GM23338 (cell line): ENCODE measurements around the gene MAN1C1. TPM values are rescaled to one million over a fixed set of nuclear protein-coding genes. Genes with fewer than 3 reads are reported as not detected.

Experiments
- ATAC-seq: fragments of 200-7000 bp; cut with Tn5 transposase; 3 replicates; pipeline ENCODE4 v1.9.1; 2020
- DNase-seq: peaks from one replicate; pipeline ENCODE4 v3.0.0-alpha.2; 2015; ENCODE audit warnings: low spot score
- H2AFZ ChIP-seq: fragments of 200-600 bp; sonication (generic); 2 replicates; pipeline ENCODE4 v1.8.0; 2016; ENCODE audit warnings: antibody characterized with exemption, mild to moderate bottlenecking, moderate library complexity
- H3F3A ChIP-seq: fragments of 200-600 bp; sonication (generic); replicated peaks from 2 replicates; pipeline ENCODE4 v1.8.0; 2017; ENCODE audit warnings: antibody characterized with exemption, mixed run types, low read depth
- H3K27ac ChIP-seq: fragments of 200-600 bp; sonication (generic); 2 replicates; pipeline ENCODE4 v1.6.1; 2016; ENCODE audit warnings: low read depth
- H3K27me3 ChIP-seq: fragments of 200-600 bp; sonication (generic); 2 replicates; pipeline ENCODE4 v1.8.0; 2016; ENCODE audit warnings: mild to moderate bottlenecking, mixed run types, moderate library complexity; ENCODE audit not compliant: insufficient read depth
- H3K36me3 ChIP-seq: fragments of 200-600 bp; sonication (generic); 2 replicates; pipeline ENCODE4 v1.8.0; 2016; ENCODE audit warnings: mild to moderate bottlenecking; ENCODE audit not compliant: insufficient read depth
- H3K4me1 ChIP-seq: fragments of 200-600 bp; sonication (generic); 2 replicates; pipeline ENCODE4 v1.8.0; 2016; ENCODE audit warnings: mild to moderate bottlenecking, moderate library complexity; ENCODE audit not compliant: insufficient read depth
- H3K4me2 ChIP-seq: fragments of 200-600 bp; sonication (generic); 2 replicates; pipeline ENCODE4 v1.7.1; 2017; ENCODE audit warnings: mixed run types
- H3K4me3 ChIP-seq: fragments of 200-600 bp; sonication (generic); 2 replicates; pipeline ENCODE4 v1.6.1; 2016; ENCODE audit warnings: mixed run types
- H3K79me2 ChIP-seq: fragments of 200-600 bp; sonication (generic); replicated peaks from 2 replicates; pipeline ENCODE4 v1.8.0; 2017; ENCODE audit warnings: mild to moderate bottlenecking; ENCODE audit not compliant: insufficient read depth
- H3K9me2 ChIP-seq: fragments of 200-600 bp; sonication (generic); 2 replicates; pipeline ENCODE4 v1.8.0; 2017; ENCODE audit not compliant: insufficient read depth
- H4K20me1 ChIP-seq: fragments of 200-600 bp; sonication (generic); replicated peaks from 2 replicates; pipeline ENCODE4 v1.8.0; 2017; ENCODE audit warnings: mild to moderate bottlenecking; ENCODE audit not compliant: insufficient read depth
- H3K27ac Mint-ChIP-seq: 2 replicates; pipeline ENCODE4 v1.8.0; 2020; ENCODE audit warnings: inconsistent platforms, mild to moderate bottlenecking, moderate library complexity, mixed read lengths
- H3K27me3 Mint-ChIP-seq: 3 replicates; pipeline ENCODE4 v1.8.0; 2022; ENCODE audit warnings: low read depth, mild to moderate bottlenecking, moderate library complexity, mixed read lengths, inconsistent platforms; ENCODE audit not compliant: insufficient read depth, poor library complexity
- H3K36me3 Mint-ChIP-seq: 3 replicates; pipeline ENCODE4 v1.8.0; 2021; ENCODE audit warnings: low read depth, mild to moderate bottlenecking, inconsistent platforms, moderate library complexity, mixed read lengths
- H3K4me1 Mint-ChIP-seq: 3 replicates; pipeline ENCODE4 v1.8.0; 2020; ENCODE audit warnings: mild to moderate bottlenecking, inconsistent platforms, mixed read lengths
- H3K4me3 Mint-ChIP-seq: 3 replicates; pipeline ENCODE4 v1.8.0; 2021; ENCODE audit warnings: moderate library complexity, mild to moderate bottlenecking, inconsistent platforms, mixed read lengths
- H3K9me3 Mint-ChIP-seq: 3 replicates; pipeline ENCODE4 v1.8.0; 2020; ENCODE audit warnings: moderate library complexity, mild to moderate bottlenecking, inconsistent platforms, mixed read lengths
- CREB1 ChIP-seq: fragments of 250-450 bp; sonication (Bioruptor Pico); IDR thresholded peaks from 2 replicates; pipeline ENCODE4 v1.5.0; 2020; ENCODE audit warnings: low read depth, mild to moderate bottlenecking, moderate library complexity
- EZH2 ChIP-seq: fragments of 200-600 bp; sonication (generic); IDR thresholded peaks from one replicate; pipeline ENCODE4 v1.8.0; 2017; ENCODE audit warnings: antibody characterized with exemption, mild to moderate bottlenecking, low read depth; ENCODE audit not compliant: unreplicated experiment
- EZH2phosphoT487 ChIP-seq: fragments of 200-600 bp; sonication (generic); IDR thresholded peaks from one replicate; pipeline ENCODE4 v1.8.1; 2018; ENCODE audit warnings: antibody characterized with exemption; ENCODE audit not compliant: unreplicated experiment
- JUNB ChIP-seq: IDR thresholded peaks from one replicate; pipeline ENCODE4 v1.6.1; 2016; ENCODE audit warnings: antibody characterized with exemption; ENCODE audit not compliant: unreplicated experiment
- NANOG ChIP-seq: IDR thresholded peaks from 2 replicates; pipeline ENCODE4 v1.6.1; 2016; ENCODE audit warnings: antibody characterized with exemption, borderline replicate concordance
- POLR2AphosphoS5 ChIP-seq: IDR thresholded peaks from 2 replicates; pipeline ENCODE4 v1.6.1; 2016; ENCODE audit warnings: antibody characterized with exemption, low read depth
- STAT1 ChIP-seq: IDR thresholded peaks from one replicate; pipeline ENCODE4 v1.6.1; 2016; ENCODE audit warnings: antibody characterized with exemption; ENCODE audit not compliant: unreplicated experiment
- ZNF114 ChIP-seq: fragments of 250-450 bp; sonication (Bioruptor Pico); IDR thresholded peaks from 2 replicates; pipeline ENCODE4 v1.5.0; 2020; ENCODE audit warnings: mild to moderate bottlenecking, moderate library complexity
- ZNF331 ChIP-seq: fragments of 250-450 bp; sonication (Bioruptor Pico); IDR thresholded peaks from 2 replicates; pipeline ENCODE4 v1.5.0; 2020; ENCODE audit warnings: low read depth, mild to moderate bottlenecking, moderate library complexity
- polyA plus RNA-seq: library from polyadenylated mRNA; unstranded; fragments of >200 nt; fragmentation: Nextera tagmentation; extraction: Ambion mirVana; gene quantifications from 2 replicates; pipeline ENCODE4 v1.2.1, GENCODE V29; 2016
- total RNA-seq: library from RNA; depleted of rRNA; stranded (reverse); fragments of >200 nt; shearing (Covaris generic); gene quantifications from 2 replicates; pipeline ENCODE4 v1.2.3, GENCODE V29; 2014
- TF ChIP-seq, protein P1 (sequence below): IDR thresholded peaks from one replicate; pipeline ENCODE4 v1.6.1; 2018; ENCODE audit warnings: antibody characterized with exemption; ENCODE audit not compliant: unreplicated experiment
- TF ChIP-seq, protein P2 (sequence below): IDR thresholded peaks from 2 replicates; pipeline ENCODE4 v1.6.1; 2016; ENCODE audit warnings: antibody characterized with exemption
- TF ChIP-seq, protein P3 (sequence below): fragments of 250-450 bp; sonication (Bioruptor Pico); IDR thresholded peaks from 2 replicates; pipeline ENCODE4 v1.5.0; 2020; ENCODE audit warnings: mild to moderate bottlenecking, moderate library complexity
- TF ChIP-seq, protein P4 (sequence below), 2 experiments: fragments of 200-600 bp in 1 of 2; sonication (generic) in 1 of 2; conservative IDR thresholded peaks; 2 replicates each; pipeline versions ENCODE4 v1.5.1 to v1.6.1; 2016 to 2017; ENCODE audit warnings: antibody characterized with exemption in 2 of 2, low read depth in 2 of 2, mild to moderate bottlenecking in 2 of 2, moderate library complexity in 1 of 2

Gene MAN1C1
- total and polyA plus RNA-seq, 2 experiments from 2014 or later: 5.4 to 13.6 TPM

DNA sequence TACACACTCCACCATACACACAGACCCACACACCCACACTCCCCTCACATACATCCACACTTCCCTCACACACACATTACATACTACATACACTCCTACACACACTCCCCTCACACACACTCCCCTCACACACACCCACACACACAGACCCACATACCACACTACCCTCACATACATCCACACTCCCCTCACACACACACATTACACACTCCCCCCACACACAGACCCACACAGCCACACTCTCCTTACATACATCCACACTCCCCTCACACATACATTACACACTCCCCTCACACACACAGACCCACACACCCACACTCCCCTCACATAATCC, 150.8 kb downstream of the MAN1C1 start (continued):
- TF ChIP-seq ZNF114 (CRISPR knock-in tag) (no peak), NANOG (no peak), CREB1 (CRISPR knock-in tag) (no peak), STAT1 (no peak), EZH2phosphoT487 (no peak)

DNA sequence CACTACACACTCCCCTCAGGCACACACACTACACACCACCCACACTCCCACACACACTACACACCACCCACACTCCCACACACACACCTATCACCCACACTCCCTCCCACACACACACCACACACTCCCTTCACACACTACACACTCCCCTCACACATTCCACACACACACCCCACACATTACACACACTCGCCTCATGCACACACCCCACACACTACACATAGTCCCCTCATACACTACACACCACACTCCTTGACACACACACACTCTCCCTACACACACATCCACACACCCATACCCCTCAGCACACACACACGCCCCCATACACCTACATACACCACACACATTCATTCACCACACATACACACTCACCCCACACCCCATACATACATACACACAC, 152.4 kb downstream of the MAN1C1 start:
- no peaks in the 10 kb centered on the region for H3K36me3 Mint-ChIP-seq
- H3F3A ChIP-seq: no peaks in the 10 kb centered on the region
- no peaks in the 10 kb centered on the region for H3K9me2 ChIP-seq
- ATAC-seq (no peak), DNase-seq (no peak)
- no peak overlapping the region for H3K27ac ChIP-seq
- H3K4me3 Mint-ChIP-seq: no peak overlapping the region
- no peaks in the 10 kb centered on the region for H3K9me3 Mint-ChIP-seq
- no peak overlapping the region for H3K4me2 ChIP-seq
- H2AFZ ChIP-seq: no peak overlapping the region
- no peaks in the 10 kb centered on the region for H3K79me2 ChIP-seq
- no peak overlapping the region for H3K27ac Mint-ChIP-seq
- no peak for TF ChIP-seq CREB1 (CRISPR knock-in tag)
- TF ChIP-seq, protein P1, sequence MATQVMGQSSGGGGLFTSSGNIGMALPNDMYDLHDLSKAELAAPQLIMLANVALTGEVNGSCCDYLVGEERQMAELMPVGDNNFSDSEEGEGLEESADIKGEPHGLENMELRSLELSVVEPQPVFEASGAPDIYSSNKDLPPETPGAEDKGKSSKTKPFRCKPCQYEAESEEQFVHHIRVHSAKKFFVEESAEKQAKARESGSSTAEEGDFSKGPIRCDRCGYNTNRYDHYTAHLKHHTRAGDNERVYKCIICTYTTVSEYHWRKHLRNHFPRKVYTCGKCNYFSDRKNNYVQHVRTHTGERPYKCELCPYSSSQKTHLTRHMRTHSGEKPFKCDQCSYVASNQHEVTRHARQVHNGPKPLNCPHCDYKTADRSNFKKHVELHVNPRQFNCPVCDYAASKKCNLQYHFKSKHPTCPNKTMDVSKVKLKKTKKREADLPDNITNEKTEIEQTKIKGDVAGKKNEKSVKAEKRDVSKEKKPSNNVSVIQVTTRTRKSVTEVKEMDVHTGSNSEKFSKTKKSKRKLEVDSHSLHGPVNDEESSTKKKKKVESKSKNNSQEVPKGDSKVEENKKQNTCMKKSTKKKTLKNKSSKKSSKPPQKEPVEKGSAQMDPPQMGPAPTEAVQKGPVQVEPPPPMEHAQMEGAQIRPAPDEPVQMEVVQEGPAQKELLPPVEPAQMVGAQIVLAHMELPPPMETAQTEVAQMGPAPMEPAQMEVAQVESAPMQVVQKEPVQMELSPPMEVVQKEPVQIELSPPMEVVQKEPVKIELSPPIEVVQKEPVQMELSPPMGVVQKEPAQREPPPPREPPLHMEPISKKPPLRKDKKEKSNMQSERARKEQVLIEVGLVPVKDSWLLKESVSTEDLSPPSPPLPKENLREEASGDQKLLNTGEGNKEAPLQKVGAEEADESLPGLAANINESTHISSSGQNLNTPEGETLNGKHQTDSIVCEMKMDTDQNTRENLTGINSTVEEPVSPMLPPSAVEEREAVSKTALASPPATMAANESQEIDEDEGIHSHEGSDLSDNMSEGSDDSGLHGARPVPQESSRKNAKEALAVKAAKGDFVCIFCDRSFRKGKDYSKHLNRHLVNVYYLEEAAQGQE: no peak
- TF ChIP-seq, protein P2, sequence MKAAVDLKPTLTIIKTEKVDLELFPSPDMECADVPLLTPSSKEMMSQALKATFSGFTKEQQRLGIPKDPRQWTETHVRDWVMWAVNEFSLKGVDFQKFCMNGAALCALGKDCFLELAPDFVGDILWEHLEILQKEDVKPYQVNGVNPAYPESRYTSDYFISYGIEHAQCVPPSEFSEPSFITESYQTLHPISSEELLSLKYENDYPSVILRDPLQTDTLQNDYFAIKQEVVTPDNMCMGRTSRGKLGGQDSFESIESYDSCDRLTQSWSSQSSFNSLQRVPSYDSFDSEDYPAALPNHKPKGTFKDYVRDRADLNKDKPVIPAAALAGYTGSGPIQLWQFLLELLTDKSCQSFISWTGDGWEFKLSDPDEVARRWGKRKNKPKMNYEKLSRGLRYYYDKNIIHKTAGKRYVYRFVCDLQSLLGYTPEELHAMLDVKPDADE: no peak
- TF ChIP-seq, protein P3, sequence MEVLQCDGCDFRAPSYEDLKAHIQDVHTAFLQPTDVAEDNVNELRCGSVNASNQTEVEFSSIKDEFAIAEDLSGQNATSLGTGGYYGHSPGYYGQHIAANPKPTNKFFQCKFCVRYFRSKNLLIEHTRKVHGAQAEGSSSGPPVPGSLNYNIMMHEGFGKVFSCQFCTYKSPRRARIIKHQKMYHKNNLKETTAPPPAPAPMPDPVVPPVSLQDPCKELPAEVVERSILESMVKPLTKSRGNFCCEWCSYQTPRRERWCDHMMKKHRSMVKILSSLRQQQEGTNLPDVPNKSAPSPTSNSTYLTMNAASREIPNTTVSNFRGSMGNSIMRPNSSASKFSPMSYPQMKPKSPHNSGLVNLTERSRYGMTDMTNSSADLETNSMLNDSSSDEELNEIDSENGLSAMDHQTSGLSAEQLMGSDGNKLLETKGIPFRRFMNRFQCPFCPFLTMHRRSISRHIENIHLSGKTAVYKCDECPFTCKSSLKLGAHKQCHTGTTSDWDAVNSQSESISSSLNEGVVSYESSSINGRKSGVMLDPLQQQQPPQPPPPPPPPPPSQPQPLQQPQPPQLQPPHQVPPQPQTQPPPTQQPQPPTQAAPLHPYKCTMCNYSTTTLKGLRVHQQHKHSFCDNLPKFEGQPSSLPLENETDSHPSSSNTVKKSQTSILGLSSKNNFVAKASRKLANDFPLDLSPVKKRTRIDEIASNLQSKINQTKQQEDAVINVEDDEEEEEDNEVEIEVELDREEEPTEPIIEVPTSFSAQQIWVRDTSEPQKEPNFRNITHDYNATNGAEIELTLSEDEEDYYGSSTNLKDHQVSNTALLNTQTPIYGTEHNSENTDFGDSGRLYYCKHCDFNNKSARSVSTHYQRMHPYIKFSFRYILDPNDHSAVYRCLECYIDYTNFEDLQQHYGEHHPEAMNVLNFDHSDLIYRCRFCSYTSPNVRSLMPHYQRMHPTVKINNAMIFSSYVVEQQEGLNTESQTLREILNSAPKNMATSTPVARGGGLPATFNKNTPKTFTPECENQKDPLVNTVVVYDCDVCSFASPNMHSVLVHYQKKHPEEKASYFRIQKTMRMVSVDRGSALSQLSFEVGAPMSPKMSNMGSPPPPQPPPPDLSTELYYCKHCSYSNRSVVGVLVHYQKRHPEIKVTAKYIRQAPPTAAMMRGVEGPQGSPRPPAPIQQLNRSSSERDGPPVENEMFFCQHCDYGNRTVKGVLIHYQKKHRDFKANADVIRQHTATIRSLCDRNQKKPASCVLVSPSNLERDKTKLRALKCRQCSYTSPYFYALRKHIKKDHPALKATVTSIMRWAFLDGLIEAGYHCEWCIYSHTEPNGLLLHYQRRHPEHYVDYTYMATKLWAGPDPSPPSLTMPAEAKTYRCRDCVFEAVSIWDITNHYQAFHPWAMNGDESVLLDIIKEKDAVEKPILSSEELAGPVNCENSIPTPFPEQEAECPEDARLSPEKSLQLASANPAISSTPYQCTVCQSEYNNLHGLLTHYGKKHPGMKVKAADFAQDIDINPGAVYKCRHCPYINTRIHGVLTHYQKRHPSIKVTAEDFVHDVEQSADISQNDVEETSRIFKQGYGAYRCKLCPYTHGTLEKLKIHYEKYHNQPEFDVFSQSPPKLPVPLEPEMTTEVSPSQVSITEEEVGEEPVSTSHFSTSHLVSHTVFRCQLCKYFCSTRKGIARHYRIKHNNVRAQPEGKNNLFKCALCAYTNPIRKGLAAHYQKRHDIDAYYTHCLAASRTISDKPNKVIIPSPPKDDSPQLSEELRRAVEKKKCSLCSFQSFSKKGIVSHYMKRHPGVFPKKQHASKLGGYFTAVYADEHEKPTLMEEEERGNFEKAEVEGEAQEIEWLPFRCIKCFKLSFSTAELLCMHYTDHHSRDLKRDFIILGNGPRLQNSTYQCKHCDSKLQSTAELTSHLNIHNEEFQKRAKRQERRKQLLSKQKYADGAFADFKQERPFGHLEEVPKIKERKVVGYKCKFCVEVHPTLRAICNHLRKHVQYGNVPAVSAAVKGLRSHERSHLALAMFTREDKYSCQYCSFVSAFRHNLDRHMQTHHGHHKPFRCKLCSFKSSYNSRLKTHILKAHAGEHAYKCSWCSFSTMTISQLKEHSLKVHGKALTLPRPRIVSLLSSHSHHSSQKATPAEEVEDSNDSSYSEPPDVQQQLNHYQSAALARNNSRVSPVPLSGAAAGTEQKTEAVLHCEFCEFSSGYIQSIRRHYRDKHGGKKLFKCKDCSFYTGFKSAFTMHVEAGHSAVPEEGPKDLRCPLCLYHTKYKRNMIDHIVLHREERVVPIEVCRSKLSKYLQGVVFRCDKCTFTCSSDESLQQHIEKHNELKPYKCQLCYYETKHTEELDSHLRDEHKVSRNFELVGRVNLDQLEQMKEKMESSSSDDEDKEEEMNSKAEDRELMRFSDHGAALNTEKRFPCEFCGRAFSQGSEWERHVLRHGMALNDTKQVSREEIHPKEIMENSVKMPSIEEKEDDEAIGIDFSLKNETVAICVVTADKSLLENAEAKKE (CRISPR knock-in tag): no peak
- TF ChIP-seq EZH2phosphoT487: no peak
- TF ChIP-seq ZNF331 (CRISPR knock-in tag): no peak
- no peak for TF ChIP-seq ZNF114 (CRISPR knock-in tag)
- TF ChIP-seq POLR2AphosphoS5: no peak
- TF ChIP-seq STAT1: no peak
- TF ChIP-seq, protein P4, sequence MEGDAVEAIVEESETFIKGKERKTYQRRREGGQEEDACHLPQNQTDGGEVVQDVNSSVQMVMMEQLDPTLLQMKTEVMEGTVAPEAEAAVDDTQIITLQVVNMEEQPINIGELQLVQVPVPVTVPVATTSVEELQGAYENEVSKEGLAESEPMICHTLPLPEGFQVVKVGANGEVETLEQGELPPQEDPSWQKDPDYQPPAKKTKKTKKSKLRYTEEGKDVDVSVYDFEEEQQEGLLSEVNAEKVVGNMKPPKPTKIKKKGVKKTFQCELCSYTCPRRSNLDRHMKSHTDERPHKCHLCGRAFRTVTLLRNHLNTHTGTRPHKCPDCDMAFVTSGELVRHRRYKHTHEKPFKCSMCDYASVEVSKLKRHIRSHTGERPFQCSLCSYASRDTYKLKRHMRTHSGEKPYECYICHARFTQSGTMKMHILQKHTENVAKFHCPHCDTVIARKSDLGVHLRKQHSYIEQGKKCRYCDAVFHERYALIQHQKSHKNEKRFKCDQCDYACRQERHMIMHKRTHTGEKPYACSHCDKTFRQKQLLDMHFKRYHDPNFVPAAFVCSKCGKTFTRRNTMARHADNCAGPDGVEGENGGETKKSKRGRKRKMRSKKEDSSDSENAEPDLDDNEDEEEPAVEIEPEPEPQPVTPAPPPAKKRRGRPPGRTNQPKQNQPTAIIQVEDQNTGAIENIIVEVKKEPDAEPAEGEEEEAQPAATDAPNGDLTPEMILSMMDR (conservative IDR thresholded peaks at IDR 0.05; ENCODE audit: low read depth in 2 of 2): no peak
- TF ChIP-seq EZH2: no peak
- no peak for TF ChIP-seq JUNB
- no peak for TF ChIP-seq NANOG
- H3K36me3 ChIP-seq: no peaks in the 10 kb centered on the region
- no peaks in the 10 kb centered on the region for H3K27me3 ChIP-seq
- H3K4me3 ChIP-seq: no peak overlapping the region
- H4K20me1 ChIP-seq: no peaks in the 10 kb centered on the region
- peaks cover 4% of the 10 kb centered on the region for H3K4me1 ChIP-seq
- H3K4me1 Mint-ChIP-seq: peaks cover 22% of the 10 kb centered on the region
- H3K27me3 Mint-ChIP-seq: peaks cover 6% of the 10 kb centered on the region
